IPS-18a (cell line): ENCODE data around the gene PGAP3.

Experiments
- H3K27ac ChIP-seq: one replicate; pipeline ENCODE4 v1.5.1; 2013; ENCODE audit warnings: low read length
- H3K27me3 ChIP-seq: one replicate; pipeline ENCODE4 v1.6.1; 2013; ENCODE audit warnings: mild to moderate bottlenecking, low read length; ENCODE audit not compliant: control insufficient read depth, insufficient read depth
- H3K36me3 ChIP-seq: one replicate; pipeline ENCODE4 v1.6.1; 2013; ENCODE audit warnings: low read depth, low read length; ENCODE audit not compliant: control insufficient read depth
- H3K4me1 ChIP-seq: one replicate; pipeline ENCODE4 v1.6.1; 2013; ENCODE audit warnings: low read depth, low read length; ENCODE audit not compliant: control insufficient read depth
- H3K4me3 ChIP-seq: one replicate; pipeline ENCODE4 v1.5.1; 2013; ENCODE audit warnings: low read length
- H3K9ac ChIP-seq: one replicate; pipeline ENCODE4 v1.6.1; 2013; ENCODE audit warnings: mild to moderate bottlenecking, low read length, moderate library complexity
- H3K9me3 ChIP-seq: one replicate; pipeline ENCODE4 v1.6.1; 2013; ENCODE audit warnings: low read depth, low read length; ENCODE audit not compliant: control insufficient read depth

The PGAP3 gene

DNA sequence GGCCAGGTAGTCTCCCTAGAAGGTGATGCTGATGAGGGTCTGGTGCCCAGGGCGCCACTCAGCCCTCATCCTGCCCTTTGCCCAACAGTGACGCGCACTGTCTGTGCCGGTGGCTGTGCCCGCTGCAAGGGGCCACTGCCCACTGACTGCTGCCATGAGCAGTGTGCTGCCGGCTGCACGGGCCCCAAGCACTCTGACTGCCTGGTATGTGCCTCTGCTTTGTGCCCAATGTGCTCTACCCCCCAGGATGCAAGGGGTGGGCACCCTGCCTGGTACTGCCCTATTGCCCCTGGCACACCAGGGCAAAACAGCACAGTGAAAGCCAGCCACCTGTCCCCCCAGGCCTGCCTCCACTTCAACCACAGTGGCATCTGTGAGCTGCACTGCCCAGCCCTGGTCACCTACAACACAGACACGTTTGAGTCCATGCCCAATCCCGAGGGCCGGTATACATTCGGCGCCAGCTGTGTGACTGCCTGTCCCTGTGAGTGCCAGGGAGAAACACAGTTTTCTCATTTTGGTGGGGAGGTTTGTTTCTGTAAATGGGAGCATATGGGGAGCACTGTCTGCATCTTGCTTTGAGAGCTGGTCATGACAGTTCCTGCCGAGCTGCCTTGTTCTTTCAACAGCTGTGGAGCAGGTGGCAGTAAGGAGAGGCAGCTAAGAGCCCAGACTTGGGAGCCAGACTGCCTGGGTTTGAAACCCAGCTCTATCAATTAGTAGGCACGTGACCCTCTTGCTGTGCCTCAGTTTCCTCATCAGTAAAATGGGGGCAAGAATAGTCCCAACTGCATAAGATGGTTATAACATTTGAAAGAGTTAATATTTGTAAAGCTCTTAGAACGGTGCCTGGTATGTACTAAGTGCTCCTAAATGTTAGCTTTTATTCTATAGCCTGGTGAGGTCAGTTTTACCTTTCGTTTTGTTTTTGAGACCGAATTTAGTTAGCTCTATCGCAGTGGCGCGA, 22.4 kb upstream of the PGAP3 start:
- no peaks in the 10 kb centered on the region for H3K27me3 ChIP-seq
- no peak overlapping the region for H3K4me3 ChIP-seq
- H3K36me3 ChIP-seq, result peaks cover 81% of the 10 kb centered on the region
- H3K9me3 ChIP-seq, result no peaks in the 10 kb centered on the region
- H3K27ac ChIP-seq, result no peak overlapping the region
- H3K9ac ChIP-seq, result no peak overlapping the region
- peaks cover 7% of the 10 kb centered on the region for H3K4me1 ChIP-seq

GRCh38 chr17:39709319-39709997, 21.6 kb upstream of the PGAP3 start:
- Histone ChIP-seq H3K4me1 (peaks cover 16% of the 10 kb centered on the region), H3K27me3 (no peaks in the 10 kb centered on the region), H3K9me3 (no peaks in the 10 kb centered on the region), H3K9ac (no peak overlapping the region), H3K27ac (no peak overlapping the region), H3K36me3 (peaks cover 73% of the 10 kb centered on the region), H3K4me3 (no peak overlapping the region)

GRCh38 chr17:39706921-39707337, 19.1 kb upstream of the PGAP3 start:
- Histone ChIP-seq H3K36me3 (peaks cover 53% of the 10 kb centered on the region), H3K9me3 (no peaks in the 10 kb centered on the region), H3K4me1 (peaks cover 34% of the 10 kb centered on the region), H3K4me3 (no peak overlapping the region), H3K9ac (no peak overlapping the region), H3K27ac (no peak overlapping the region), H3K27me3 (no peaks in the 10 kb centered on the region)

GRCh38 chr17:39706383-39706782, 18.5 kb upstream of the PGAP3 start:
- no peaks in the 10 kb centered on the region for H3K27me3 ChIP-seq
- peaks cover 40% of the 10 kb centered on the region for H3K4me1 ChIP-seq
- no peak overlapping the region for H3K9ac ChIP-seq
- no peaks in the 10 kb centered on the region for H3K9me3 ChIP-seq
- H3K36me3 ChIP-seq, result peaks cover 47% of the 10 kb centered on the region
- H3K4me3 ChIP-seq, result no peak overlapping the region
- H3K27ac ChIP-seq, result no peak overlapping the region

DNA sequence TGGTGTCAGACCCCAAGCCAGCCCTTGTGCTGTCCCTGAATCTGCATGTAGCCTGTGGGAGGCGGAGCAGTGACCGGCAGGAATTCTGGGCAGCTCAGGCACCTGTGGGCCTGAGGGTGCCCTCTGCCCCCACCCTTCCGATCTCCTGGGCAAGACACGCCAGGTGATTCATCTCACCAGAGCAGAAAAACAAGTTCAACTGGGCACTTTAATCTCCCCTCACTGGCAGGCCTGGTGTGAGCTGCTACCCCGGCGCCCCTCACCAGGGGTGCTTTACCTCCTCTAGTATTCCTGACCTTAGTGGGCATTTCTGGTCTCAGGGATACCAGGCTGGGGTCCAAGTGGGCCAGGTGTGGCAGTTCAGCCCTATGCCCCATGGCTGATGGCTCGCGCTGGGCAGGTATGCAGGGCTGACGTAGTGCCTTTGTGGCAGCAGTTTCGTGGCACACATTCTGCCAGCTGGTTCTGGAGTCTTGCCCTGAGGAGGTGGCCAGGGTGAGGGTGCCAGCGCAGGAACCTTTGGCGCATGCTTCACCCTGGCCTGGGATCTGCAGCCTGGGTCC, 18.0 kb upstream of the PGAP3 start:
- no peak overlapping the region for H3K4me3 ChIP-seq
- peaks cover 43% of the 10 kb centered on the region for H3K4me1 ChIP-seq
- no peak overlapping the region for H3K9ac ChIP-seq
- peaks cover 42% of the 10 kb centered on the region for H3K36me3 ChIP-seq
- peak overlapping the region; percentile 30 for H3K27ac ChIP-seq
- H3K27me3 ChIP-seq, result no peaks in the 10 kb centered on the region
- H3K9me3 ChIP-seq, result no peaks in the 10 kb centered on the region

DNA sequence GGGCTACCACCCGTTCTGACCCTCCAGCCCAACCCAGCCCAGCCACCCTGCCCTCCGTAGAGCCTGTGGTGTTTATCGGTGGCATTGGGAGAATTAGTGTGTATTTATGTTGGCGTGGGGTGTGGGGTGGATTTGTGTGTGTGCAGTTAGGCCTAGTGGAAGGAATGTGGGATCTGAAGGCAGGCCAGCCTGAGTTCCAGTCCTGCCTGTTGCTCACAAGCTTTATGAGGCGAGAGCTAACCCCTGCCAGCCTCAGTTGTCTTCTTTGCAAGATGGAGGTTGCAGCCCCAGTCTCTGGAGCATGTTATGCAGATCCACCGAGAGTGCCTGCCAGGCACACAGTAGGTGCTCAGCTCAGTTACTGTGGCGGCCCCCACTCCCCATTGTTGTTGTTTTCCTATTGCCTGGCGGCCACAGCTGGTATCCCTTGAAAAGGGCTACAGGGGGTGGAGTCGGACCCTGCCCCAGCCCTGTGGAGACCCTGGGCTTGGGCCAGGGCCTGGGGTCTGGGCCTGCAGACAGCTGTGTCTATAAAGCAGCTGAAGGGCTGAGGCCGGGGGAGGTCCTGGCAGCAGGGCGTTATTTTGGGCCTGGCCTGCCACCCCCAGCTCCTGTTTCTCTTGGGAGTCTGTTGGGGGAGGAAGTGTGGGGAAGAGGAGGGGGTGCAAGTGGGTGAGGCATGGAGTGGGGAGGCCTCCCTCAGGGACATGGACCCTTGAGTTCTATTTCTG, 17.1 kb upstream of the PGAP3 start:
- Histone ChIP-seq H3K27me3 (no peaks in the 10 kb centered on the region), H3K27ac (peak overlapping the region; percentile 30), H3K36me3 (peaks cover 34% of the 10 kb centered on the region), H3K4me3 (peak overlapping the region; percentile 31), H3K9ac (no peak overlapping the region), H3K9me3 (no peaks in the 10 kb centered on the region), H3K4me1 (peaks cover 43% of the 10 kb centered on the region)

GRCh38 chr17:39703913-39704312, 16.1 kb upstream of the PGAP3 start:
- Histone ChIP-seq H3K9ac (no peak overlapping the region), H3K4me3 (no peak overlapping the region), H3K9me3 (no peaks in the 10 kb centered on the region), H3K27me3 (no peaks in the 10 kb centered on the region), H3K4me1 (peaks cover 48% of the 10 kb centered on the region), H3K27ac (no peak overlapping the region), H3K36me3 (peaks cover 23% of the 10 kb centered on the region)

DNA sequence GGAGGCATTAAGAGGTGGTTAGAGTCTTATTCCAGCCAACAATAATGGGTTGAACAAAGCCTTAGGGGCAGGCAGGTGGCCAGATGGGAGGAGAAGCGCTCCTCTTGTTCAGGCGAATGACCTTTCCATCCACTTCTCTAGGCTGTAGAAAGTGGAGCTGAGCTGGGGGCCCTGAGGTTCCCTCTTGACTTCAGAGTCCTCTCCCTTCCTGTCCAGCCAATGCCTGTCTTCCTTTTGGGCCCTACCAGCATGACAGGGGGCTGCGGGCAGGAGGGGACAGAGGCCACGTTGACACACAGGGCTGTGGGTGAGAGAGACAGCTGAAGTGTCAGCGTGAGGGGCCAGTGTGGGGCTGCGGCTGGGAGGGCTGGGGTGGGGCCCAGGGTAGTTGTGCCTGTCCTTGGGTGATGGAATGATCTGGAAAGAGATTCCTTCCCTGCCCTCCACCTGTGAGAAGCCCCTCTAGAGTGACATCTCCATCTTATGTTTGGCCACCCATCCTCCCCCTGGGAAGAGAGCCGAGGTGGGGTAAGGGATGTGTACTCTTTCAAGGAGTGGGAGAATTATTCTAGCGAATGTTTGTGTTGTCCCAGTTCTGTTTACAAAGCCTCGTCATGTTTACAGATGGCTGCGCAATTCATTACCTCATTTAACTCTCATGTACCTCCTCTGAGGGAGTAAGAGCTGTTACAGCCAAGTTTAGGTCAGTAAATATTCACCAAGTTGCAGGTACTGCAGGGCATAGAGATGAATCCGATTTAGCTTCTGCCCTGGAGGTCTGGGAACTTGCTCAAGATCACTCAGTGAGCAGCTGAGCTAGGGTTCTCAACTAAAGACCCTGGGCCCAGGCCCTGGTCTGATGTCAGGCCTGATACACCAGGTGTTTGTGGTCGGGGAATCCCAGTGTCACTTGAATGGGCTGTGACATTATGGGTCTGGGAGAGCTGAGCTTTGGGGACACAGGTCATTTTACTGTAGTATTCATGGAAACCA, 15.3 kb upstream of the PGAP3 start:
- Histone ChIP-seq H3K4me3 (peak overlapping the region; percentile 8), H3K36me3 (peaks cover 16% of the 10 kb centered on the region), H3K9me3 (no peaks in the 10 kb centered on the region), H3K27me3 (no peaks in the 10 kb centered on the region), H3K4me1 (peaks cover 48% of the 10 kb centered on the region), H3K27ac (no peak overlapping the region), H3K9ac (no peak overlapping the region)

GRCh38 chr17:39701784-39702422, 14.0 kb upstream of the PGAP3 start:
- H3K9ac ChIP-seq, result peak overlapping the region; percentile 76
- H3K27me3 ChIP-seq, result no peaks in the 10 kb centered on the region
- peaks cover 48% of the 10 kb centered on the region for H3K4me1 ChIP-seq
- no peaks in the 10 kb centered on the region for H3K9me3 ChIP-seq
- H3K4me3 ChIP-seq, result peak overlapping the region; percentile 91
- H3K27ac ChIP-seq, result no peak overlapping the region
- H3K36me3 ChIP-seq, result peaks cover 4% of the 10 kb centered on the region
